DOHH2 (cell line): ENCODE measurements around the gene LOXL1.

Source experiments
- H3F3A ChIP-seq: fragments of 200-600 bp; sonication (generic), shearing (Covaris generic); 2 replicates; pipeline ENCODE4 v1.6.0; 2016; ENCODE audit warnings: antibody characterized with exemption, mild to moderate bottlenecking; ENCODE audit not compliant: control insufficient read depth, insufficient read depth
- H3K27ac ChIP-seq: fragments of 200-600 bp; sonication (generic); 2 replicates; pipeline ENCODE4 v1.5.1; 2014; ENCODE audit warnings: low read depth, mild to moderate bottlenecking, low read length, moderate library complexity
- H3K27me3 ChIP-seq: fragments of 200-600 bp; sonication (generic); 2 replicates; pipeline ENCODE4 v1.6.1; 2014; ENCODE audit warnings: mild to moderate bottlenecking, low read length, mixed read lengths; ENCODE audit not compliant: control insufficient read depth
- H3K36me3 ChIP-seq: fragments of 200-600 bp; sonication (generic); 2 replicates; pipeline ENCODE4 v1.6.1; 2014; ENCODE audit warnings: mild to moderate bottlenecking, low read length, moderate library complexity, mixed read lengths; ENCODE audit not compliant: control insufficient read depth
- H3K4me1 ChIP-seq: fragments of 200-600 bp; sonication (generic); 2 replicates; pipeline ENCODE4 v1.6.1; 2014; ENCODE audit warnings: mild to moderate bottlenecking, low read length, mixed read lengths; ENCODE audit not compliant: control insufficient read depth
- H3K4me2 ChIP-seq: fragments of 200-600 bp; sonication (generic); 2 replicates; pipeline ENCODE4 v1.6.0; 2014; ENCODE audit warnings: mild to moderate bottlenecking, low read length, moderate library complexity
- H3K4me3 ChIP-seq: fragments of 200-600 bp; sonication (generic); 2 replicates; pipeline ENCODE4 v1.5.1; 2014; ENCODE audit warnings: mild to moderate bottlenecking, low read length, mixed read lengths
- H3K79me2 ChIP-seq: fragments of 200-600 bp; sonication (generic); 2 replicates; pipeline ENCODE4 v1.6.1; 2014; ENCODE audit warnings: mild to moderate bottlenecking, low read length, mixed read lengths; ENCODE audit not compliant: control insufficient read depth
- H3K9me2 ChIP-seq: fragments of 200-600 bp; sonication (generic); replicated peaks from 2 replicates; pipeline ENCODE4 v1.6.1; 2014; ENCODE audit warnings: mild to moderate bottlenecking, low read length, mixed read lengths; ENCODE audit not compliant: control insufficient read depth
- H3K9me3 ChIP-seq: fragments of 200-600 bp; sonication (generic); 2 replicates; pipeline ENCODE4 v1.6.1; 2014; ENCODE audit warnings: antibody characterized with exemption, low read length, mixed read lengths; ENCODE audit not compliant: control insufficient read depth, insufficient read depth
- H4K20me1 ChIP-seq: fragments of 200-600 bp; sonication (generic); 2 replicates; pipeline ENCODE4 v1.6.0; 2014; ENCODE audit warnings: low read depth, mild to moderate bottlenecking, antibody characterized with exemption, low read length, moderate library complexity; ENCODE audit not compliant: control insufficient read depth, insufficient read depth
- EZH2phosphoT487 ChIP-seq: fragments of 200-600 bp; sonication (generic); IDR thresholded peaks from 2 replicates; pipeline ENCODE4 v1.6.1; 2017; ENCODE audit warnings: borderline replicate concordance, mild to moderate bottlenecking, antibody characterized with exemption, low read length, moderate library complexity, mixed read lengths
- TF ChIP-seq, protein P1 (sequence below): fragments of 200-600 bp; sonication (generic); IDR thresholded peaks from one replicate; pipeline ENCODE4 v1.5.1; 2014; ENCODE audit warnings: antibody characterized with exemption, mild to moderate bottlenecking, low read depth, low read length; ENCODE audit not compliant: poor library complexity, severe bottlenecking

LOXL1 gene

DNA sequence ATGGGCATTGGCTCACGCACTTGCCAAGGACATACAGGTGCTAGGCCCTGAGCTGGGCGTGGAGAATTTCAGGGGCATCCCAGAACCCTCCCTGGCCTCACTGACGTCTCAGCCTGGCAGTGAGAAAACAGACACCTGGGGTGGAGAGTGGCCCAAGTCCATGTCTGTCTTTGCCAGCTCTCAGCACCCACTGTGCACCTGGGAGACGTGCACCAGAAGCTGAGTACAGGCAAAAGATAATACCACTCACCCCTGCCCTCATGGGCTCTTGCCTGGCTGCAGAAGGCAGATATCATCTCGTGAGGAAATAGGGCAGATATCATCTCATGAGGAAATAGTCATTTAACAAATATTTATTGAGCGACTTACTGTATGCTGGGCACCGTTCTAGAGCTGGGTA lies 8.0 kb downstream of the LOXL1 start:
- Histone ChIP-seq H3K9me3 (no peaks in the 10 kb centered on the region), H3K4me2 (no peak overlapping the region), H3K27ac (no peak overlapping the region), H4K20me1 (no peaks in the 10 kb centered on the region), H3K4me1 (no peaks in the 10 kb centered on the region), H3F3A (no peaks in the 10 kb centered on the region), H3K36me3 (no peaks in the 10 kb centered on the region), H3K27me3 (0 out of 2 replicates have a peak, but pooled peaks cover 3% of the 10 kb centered on the region), H3K4me3 (no peak overlapping the region), H3K79me2 (no peaks in the 10 kb centered on the region), H3K9me2 (no peaks in the 10 kb centered on the region)
- TF ChIP-seq EZH2phosphoT487 = no peak
- TF ChIP-seq, protein P1, sequence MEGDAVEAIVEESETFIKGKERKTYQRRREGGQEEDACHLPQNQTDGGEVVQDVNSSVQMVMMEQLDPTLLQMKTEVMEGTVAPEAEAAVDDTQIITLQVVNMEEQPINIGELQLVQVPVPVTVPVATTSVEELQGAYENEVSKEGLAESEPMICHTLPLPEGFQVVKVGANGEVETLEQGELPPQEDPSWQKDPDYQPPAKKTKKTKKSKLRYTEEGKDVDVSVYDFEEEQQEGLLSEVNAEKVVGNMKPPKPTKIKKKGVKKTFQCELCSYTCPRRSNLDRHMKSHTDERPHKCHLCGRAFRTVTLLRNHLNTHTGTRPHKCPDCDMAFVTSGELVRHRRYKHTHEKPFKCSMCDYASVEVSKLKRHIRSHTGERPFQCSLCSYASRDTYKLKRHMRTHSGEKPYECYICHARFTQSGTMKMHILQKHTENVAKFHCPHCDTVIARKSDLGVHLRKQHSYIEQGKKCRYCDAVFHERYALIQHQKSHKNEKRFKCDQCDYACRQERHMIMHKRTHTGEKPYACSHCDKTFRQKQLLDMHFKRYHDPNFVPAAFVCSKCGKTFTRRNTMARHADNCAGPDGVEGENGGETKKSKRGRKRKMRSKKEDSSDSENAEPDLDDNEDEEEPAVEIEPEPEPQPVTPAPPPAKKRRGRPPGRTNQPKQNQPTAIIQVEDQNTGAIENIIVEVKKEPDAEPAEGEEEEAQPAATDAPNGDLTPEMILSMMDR = no peak

DNA sequence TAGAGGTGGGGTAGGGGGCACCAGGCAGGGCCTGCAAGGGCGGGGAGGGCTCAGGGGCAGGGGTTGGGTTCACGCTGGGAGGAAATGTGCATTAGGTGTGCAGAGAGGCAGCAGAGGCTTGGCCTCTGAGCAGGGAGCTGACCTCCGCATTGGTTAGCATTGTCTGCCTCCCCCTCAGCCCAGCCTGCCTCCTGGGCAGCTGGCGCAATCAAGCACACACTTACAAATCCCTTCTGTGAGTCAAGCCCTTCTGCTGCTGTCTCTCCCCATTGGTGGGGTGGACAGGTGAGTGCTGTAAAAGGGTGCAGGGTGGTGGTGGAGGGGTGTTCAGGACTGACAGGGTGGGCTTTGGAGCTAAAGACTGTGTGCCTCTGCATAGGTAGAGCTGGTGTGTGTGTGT lies 9.3 kb downstream of the LOXL1 start:
- no peaks in the 10 kb centered on the region for H3K36me3 ChIP-seq
- H3K27me3 ChIP-seq = 0 out of 2 replicates have a peak, but pooled peaks cover 3% of the 10 kb centered on the region
- H3K4me3 ChIP-seq = no peak overlapping the region
- H3K27ac ChIP-seq = no peak overlapping the region
- H3K9me3 ChIP-seq = no peaks in the 10 kb centered on the region
- no peak overlapping the region for H3K4me2 ChIP-seq
- H3K4me1 ChIP-seq = no peaks in the 10 kb centered on the region
- H3F3A ChIP-seq = no peaks in the 10 kb centered on the region
- H3K79me2 ChIP-seq = no peaks in the 10 kb centered on the region
- TF ChIP-seq, protein P1 = no peak
- TF ChIP-seq EZH2phosphoT487 = no peak
- no peaks in the 10 kb centered on the region for H4K20me1 ChIP-seq
- no peaks in the 10 kb centered on the region for H3K9me2 ChIP-seq

DNA sequence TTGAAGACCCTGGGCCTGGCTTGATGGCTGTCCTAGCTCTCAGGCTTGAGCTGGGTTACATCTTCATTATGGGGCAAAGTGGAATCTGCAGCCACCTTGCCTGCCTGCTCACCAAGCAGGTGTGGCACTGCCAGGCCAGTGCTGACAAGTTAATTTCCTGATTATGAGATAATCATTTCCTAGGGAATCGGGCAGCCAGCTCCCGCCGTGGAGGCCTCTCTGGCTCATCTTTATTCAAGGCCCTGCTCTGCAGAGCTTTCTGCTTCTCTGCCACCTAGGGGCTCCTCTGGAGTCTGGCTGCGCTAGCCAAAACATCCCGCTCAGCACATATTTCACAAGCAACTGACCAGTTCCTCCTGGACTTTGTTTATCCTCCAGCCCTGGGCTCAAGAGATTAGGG lies 9.9 kb downstream of the LOXL1 start:
- Histone ChIP-seq H3K36me3 (no peaks in the 10 kb centered on the region), H3K4me3 (no peak overlapping the region), H3K27me3 (0 out of 2 replicates have a peak, but pooled peaks cover 3% of the 10 kb centered on the region), H3K79me2 (no peaks in the 10 kb centered on the region), H4K20me1 (no peaks in the 10 kb centered on the region), H3K4me1 (no peaks in the 10 kb centered on the region), H3F3A (no peaks in the 10 kb centered on the region), H3K27ac (no peak overlapping the region), H3K9me3 (no peaks in the 10 kb centered on the region), H3K4me2 (no peak overlapping the region), H3K9me2 (no peaks in the 10 kb centered on the region)
- TF ChIP-seq EZH2phosphoT487 = no peak

DNA sequence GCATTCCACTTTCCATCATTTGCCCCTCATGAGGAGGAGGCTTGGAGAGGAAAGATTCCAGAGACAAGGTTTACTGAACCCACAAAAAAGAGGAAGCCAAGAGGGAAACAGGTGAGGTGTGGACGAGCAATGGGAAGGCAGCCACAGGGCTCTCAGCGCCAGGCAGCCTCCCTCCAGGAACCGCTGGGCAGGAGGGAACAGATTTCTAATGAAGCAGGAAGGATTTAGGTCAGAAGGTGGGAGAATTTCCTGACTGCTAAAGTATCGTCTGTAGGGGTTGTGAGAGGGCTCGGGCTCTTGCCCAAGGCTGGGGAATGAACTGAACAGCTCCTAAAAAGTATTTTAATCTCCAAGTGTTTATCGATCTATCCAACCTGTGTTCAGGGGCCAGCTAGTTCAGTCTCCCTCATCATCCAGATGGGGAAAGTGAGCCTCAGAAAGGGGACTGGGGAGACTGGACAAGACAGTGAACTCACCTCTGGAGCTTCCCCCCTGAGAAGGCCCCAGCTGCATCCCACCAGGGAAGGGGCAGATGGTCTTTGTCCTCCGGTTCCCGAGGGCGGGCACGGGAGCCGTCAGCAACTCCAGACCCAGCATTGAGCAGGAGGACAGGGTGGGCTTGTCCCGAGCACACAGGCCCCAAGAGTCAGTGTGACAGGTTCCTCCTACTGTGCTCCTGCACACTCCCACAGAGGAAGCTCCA lies 10.5 kb downstream of the LOXL1 start:
- Histone ChIP-seq H3F3A (no peaks in the 10 kb centered on the region), H3K79me2 (no peaks in the 10 kb centered on the region), H3K4me3 (no peak overlapping the region), H3K4me2 (no peak overlapping the region), H3K27ac (no peak overlapping the region), H4K20me1 (no peaks in the 10 kb centered on the region), H3K36me3 (no peaks in the 10 kb centered on the region), H3K9me3 (no peaks in the 10 kb centered on the region), H3K9me2 (no peaks in the 10 kb centered on the region), H3K27me3 (0 out of 2 replicates have a peak, but pooled peaks cover 3% of the 10 kb centered on the region), H3K4me1 (no peaks in the 10 kb centered on the region)
- TF ChIP-seq EZH2phosphoT487 = no peak
- TF ChIP-seq, protein P1 = no peak
